ENCODE results near the gene ACOXL. TPM values are rescaled to one million over a fixed set of nuclear protein-coding genes. Genes with fewer than 3 reads are reported as not detected.

The ACOXL gene
- total and polyA plus RNA-seq, 2 of the 8 experiments (the other 6 are each of a cell fraction or from before 2014, with no cell fraction given), result 11.4 to 20.6 TPM

DNA sequence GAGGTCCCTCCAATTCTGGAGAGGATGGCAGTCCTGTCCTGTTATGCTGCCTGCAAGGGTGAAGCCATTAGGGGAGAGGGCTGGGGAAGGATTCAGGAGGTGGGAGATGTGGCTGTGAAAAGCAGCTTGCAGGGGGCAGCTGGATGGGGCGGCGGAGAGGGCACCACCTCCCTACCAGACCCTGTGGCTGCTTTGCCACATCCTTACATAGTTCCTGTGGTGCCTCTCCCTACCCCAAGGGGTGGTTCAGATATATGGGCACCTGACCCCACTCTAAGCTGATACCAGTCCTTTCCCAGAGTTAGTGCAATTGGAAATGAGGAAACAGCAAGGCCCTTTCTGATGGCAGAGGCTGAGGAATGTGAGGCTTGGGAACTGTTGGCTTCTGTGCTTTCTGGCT lies 6.1 kb upstream of the ACOXL start:
- no peak overlapping the region for H2BK15ac ChIP-seq (ENCODE audit: low read length)
- WGBS, 2 experiments (ENCODE audit: extremely low coverage in 1 of 2, insufficient coverage in 1 of 2, insufficient read length in 1 of 2, insufficient replicate concordance in 2 of 2, low coverage in 1 of 2, low lambda C conversion rate in 2 of 2, missing lambda C conversion rate in 1 of 2), result 93% methylated on average over 2 of the region's 2 CpGs; no CpG with 5 or more reads in 1 of the 2 experiments
- peaks cover 0 to under 1% of the 10 kb centered on the region in 2 experiments; a peak in 1 of 4 replicates for H3K9me3 ChIP-seq (ENCODE audit: insufficient read depth in 2 of 2, low read depth in 1 of 2, low read length in 1 of 2)
- H3K79me1 ChIP-seq (ENCODE audit: low read depth, low read length), result no peaks in the 10 kb centered on the region
- FAIRE-seq (no peak), DNase-seq (ENCODE audit: low read depth in 1 of 2, low spot score in 2 of 2) (no peak)
- no peak overlapping the region for H3K27ac ChIP-seq (ENCODE audit: low read depth, low read length)
- no peak overlapping the region for H2AK5ac ChIP-seq (ENCODE audit: low read depth, low read length)
- H3K36me3 ChIP-seq (ENCODE audit: control insufficient read depth in 2 of 4, insufficient read depth in 4 of 4, low read length in 3 of 4), result no peaks in the 10 kb centered on the region
- H3K4me3 ChIP-seq (ENCODE audit: extremely low read depth in 1 of 4, insufficient read depth in 2 of 4, low read depth in 3 of 4, low read length in 4 of 4), result no peak overlapping the region
- H2BK5ac ChIP-seq (ENCODE audit: low read depth, low read length), result 0 out of 2 replicates have a peak overlapping the region, but pooled peaks have one; percentile 16
- H2BK12ac ChIP-seq (ENCODE audit: low read depth, low read length), result no peak overlapping the region
- H3K4ac ChIP-seq (replicated peaks; ENCODE audit: insufficient read length, low read depth, low read length), result no peak overlapping the region
- H3K56ac ChIP-seq (replicated peaks; ENCODE audit: insufficient read length, low read depth, low read length), result no peak overlapping the region
- no peak overlapping the region for H4K5ac ChIP-seq (ENCODE audit: insufficient read length, low read depth, low read length)
- ChIA-PET CTCF (ENCODE audit: partially characterized antibody) (interaction anchor here (1.2 kb wide), 2 partner anchors 14 to 66 kb away, joined by 3 to 5 read pairs; no protein-coding TSS in a partner anchor), POLR2A (ENCODE audit: partially characterized antibody) (interaction anchor here (0.8 to 1.6 kb wide), 3 partner anchors 24 to 47 kb away, joined by 3 to 4 read pairs (median 3); no protein-coding TSS in a partner anchor)
- no peaks in the 10 kb centered on the region for H3K79me2 ChIP-seq (ENCODE audit: control insufficient read depth in 1 of 2, insufficient read depth in 2 of 2, low read length in 2 of 2)
- H3K23me2 ChIP-seq (ENCODE audit: low read depth, low read length), result no peaks in the 10 kb centered on the region
- H4K91ac ChIP-seq (replicated peaks; ENCODE audit: insufficient read length, low read length), result no peak overlapping the region
- H3K14ac ChIP-seq (ENCODE audit: insufficient read length), result no peak overlapping the region
- peaks cover 0 to 2% (median under 1%) of the 10 kb centered on the region in 4 experiments; a peak in 1 of 7 replicates for H3K27me3 ChIP-seq (replicated peaks in 1 of 4; ENCODE audit: control insufficient read depth in 3 of 4, extremely low read depth in 1 of 4, insufficient read depth in 3 of 4, low read length in 3 of 4)
- no peak overlapping the region for H3K23ac ChIP-seq (ENCODE audit: insufficient read length)
- H4K20me1 ChIP-seq (replicated peaks in 1 of 2; ENCODE audit: control insufficient read depth in 1 of 2, insufficient read depth in 2 of 2, low read length in 2 of 2), result no peaks in the 10 kb centered on the region
- H2BK20ac ChIP-seq (ENCODE audit: low read length), result no peak overlapping the region
- H3K18ac ChIP-seq (ENCODE audit: extremely low read depth, low read length), result no peak overlapping the region
- no peak overlapping the region for H2BK120ac ChIP-seq (replicated peaks; ENCODE audit: low read depth, low read length)
- no peak overlapping the region for H3K9ac ChIP-seq (replicated peaks in 1 of 4; ENCODE audit: extremely low read depth in 1 of 4, low read depth in 3 of 4, low read length in 3 of 4)
- H2AFZ ChIP-seq (ENCODE audit: low read length), result no peak overlapping the region
- H3K4me1 ChIP-seq (replicated peaks in 1 of 4; ENCODE audit: control insufficient read depth in 3 of 4, insufficient read depth in 4 of 4, low read length in 3 of 4), result peaks cover 0 to 11% (median 2%) of the 10 kb centered on the region in 4 experiments; a peak in 4 of 7 replicates
- H4K8ac ChIP-seq (ENCODE audit: extremely low read depth, insufficient read depth, low read length), result no peak overlapping the region
- H3K4me2 ChIP-seq (ENCODE audit: insufficient read depth in 1 of 2, low read depth in 2 of 2, low read length in 2 of 2), result no peak overlapping the region
- TF ChIP-seq, protein P1, sequence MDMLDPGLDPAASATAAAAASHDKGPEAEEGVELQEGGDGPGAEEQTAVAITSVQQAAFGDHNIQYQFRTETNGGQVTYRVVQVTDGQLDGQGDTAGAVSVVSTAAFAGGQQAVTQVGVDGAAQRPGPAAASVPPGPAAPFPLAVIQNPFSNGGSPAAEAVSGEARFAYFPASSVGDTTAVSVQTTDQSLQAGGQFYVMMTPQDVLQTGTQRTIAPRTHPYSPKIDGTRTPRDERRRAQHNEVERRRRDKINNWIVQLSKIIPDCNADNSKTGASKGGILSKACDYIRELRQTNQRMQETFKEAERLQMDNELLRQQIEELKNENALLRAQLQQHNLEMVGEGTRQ (IDR thresholded peaks at IDR 0.05; ENCODE audit: low read length), result no peak
- TF ChIP-seq GTF2F1 (IDR thresholded peaks at IDR 0.05; ENCODE audit: borderline replicate concordance, low read depth, low read length) (no peak), HDAC2 (IDR thresholded peaks at IDR 0.05; ENCODE audit: borderline replicate concordance in 1 of 2, low read depth in 2 of 2, low read length in 2 of 2) (no peak), JUN (IDR thresholded peaks at IDR 0.05; ENCODE audit: low read depth, low read length) (no peak), CBX8 (IDR thresholded peaks at IDR 0.05; ENCODE audit: borderline replicate concordance, low read depth, low read length) (no peak), SIRT6 (IDR thresholded peaks at IDR 0.05; ENCODE audit: low read length) (no peak), SP1 (IDR thresholded peaks at IDR 0.05; ENCODE audit: low read depth, low read length) (no peak), BCL11A (IDR thresholded peaks at IDR 0.05; ENCODE audit: low read depth in 2 of 2, low read length in 2 of 2) (no peak), RBBP5 (IDR thresholded peaks at IDR 0.05; ENCODE audit: borderline replicate concordance, low read depth, low read length) (no peak), YY1 (IDR thresholded peaks at IDR 0.05; ENCODE audit: low read depth, low read length) (no peak), RFX5 (IDR thresholded peaks at IDR 0.05; ENCODE audit: borderline replicate concordance, low read depth, low read length) (no peak), NANOG (IDR thresholded peaks at IDR 0.05; ENCODE audit: insufficient read depth, low read depth, low read length, poor library complexity, severe bottlenecking) (no peak), GABPA (IDR thresholded peaks at IDR 0.05; ENCODE audit: borderline replicate concordance, insufficient read depth, low read length) (no peak)
